DMS53 treated with DMSO at 0.1 percent for 48 hours (cell line): ENCODE results near the gene KRTAP5-10.
"Not testable (repeated sequence)": the region's sequence is repeated elsewhere in the genome, so short reads cannot be mapped to it uniquely, and the experiment has no call there.

Source experiments
- DNase-seq: peaks from one replicate; lab custom pipeline; 2025; ENCODE audit not compliant: unreplicated experiment; lab: John Stamatoyannopoulos, UW

Gene KRTAP5-10

DNA sequence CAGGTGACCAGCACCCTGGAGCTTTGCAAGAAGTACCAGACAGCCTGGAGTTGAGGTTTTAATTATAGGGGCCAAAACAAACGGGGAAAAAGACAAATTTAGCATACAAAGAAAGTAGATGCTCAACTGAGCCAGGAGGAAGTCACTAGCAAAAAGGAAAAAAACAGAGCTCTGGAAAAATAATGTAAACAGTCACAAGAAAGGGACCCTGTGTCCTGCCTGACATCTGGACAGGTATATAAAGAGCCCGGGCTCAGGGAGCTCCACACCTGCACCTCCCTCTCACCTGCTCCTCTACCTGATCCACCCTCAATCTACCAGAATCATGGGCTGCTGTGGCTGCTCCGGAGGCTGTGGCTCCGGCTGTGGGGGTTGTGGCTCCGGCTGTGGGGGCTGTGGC, at the start of gene KRTAP5-10:
KRTAP5-10 (plus strand) TSS at position 301 of the 400 bp plus-strand sequence; CDS start at position 326, 25 bp downstream.
- peak; percentile 53 for DNase-seq

DNA sequence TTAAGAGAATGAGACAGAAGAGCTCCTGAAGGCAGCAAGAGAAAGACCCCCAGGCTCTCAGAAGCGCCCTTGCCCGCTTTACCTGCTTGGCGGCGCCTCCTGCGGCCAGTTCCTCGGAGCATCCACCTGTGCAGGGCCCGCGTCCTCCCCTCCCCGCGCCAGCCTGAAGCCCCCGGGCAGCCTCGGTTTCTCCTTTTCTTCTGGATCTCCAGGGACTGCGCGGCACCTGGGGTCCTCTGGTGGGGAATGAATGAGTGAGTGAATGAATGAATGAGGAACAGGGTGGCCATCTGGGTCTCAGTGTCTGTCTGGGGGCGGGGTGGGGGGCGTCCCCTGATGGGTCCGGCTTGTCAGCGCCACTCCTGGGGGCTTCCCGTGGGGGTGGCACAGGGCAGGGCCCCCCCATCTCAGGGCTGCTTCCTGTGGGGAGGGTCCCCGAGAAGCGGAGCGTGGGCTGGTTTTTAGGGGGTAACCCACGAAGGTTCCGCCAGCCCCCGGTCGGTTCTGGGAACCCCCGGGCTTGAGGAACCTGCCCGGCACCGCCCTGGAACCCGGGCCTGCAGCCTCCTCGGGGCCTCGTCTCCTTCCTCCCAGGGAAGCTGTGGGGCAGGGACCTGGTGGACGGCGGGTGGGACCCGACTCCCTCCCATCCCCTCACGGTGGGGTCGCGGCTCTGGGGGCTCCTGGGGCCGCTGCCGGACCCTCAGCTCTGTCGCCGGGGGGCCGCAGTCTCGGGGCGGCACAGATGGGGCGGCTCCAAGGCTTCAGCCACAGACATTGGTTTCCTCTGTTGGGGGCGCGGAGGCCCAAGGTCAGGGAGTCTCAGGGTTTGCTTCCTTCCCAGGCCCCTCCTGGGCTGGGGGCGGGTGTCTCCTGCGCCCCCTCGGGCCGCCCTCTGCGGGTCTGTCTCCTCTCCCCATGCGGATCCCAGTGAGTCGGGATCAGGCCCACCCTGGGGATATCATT, 46.6 kb upstream of the KRTAP5-10 start:
- DNase-seq = no peak

DNA sequence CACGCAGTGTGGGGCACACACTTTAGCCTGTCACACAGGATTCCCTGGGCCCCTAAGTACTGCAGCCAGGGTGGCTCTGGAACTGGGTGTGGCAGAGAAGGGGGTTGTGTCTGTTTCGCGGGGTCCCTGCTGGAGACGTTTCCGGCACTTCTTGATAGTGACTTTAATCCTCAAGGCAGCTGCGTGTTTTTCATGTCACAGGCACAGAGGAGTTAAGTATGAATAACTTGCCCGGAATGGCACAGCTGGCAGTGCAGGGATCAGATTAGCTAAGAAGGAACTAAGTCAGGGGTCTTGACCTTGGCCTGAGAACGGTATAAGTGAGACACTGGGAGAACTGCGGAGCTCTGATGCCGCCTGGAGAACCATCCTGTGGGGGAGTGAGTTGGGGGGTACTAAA, 45.8 kb upstream of the KRTAP5-10 start:
- DNase-seq = no peak

- peak; percentile 81 for DNase-seq
Observed at GRCh38 chr11:71525188-71525937, 40.0 kb upstream of the KRTAP5-10 start.

- no peak for DNase-seq
Observed at GRCh38 chr11:71525938-71526495, 39.3 kb upstream of the KRTAP5-10 start.

- DNase-seq = peak; percentile 15
Observed at GRCh38 chr11:71526796-71527575, 38.4 kb upstream of the KRTAP5-10 start, which contains the start of gene KRTAP5-7. TSS of gene KRTAP5-7 (plus strand) at chr11:71527267. CDS start at chr11:71527301, 34 bp downstream.

DNA sequence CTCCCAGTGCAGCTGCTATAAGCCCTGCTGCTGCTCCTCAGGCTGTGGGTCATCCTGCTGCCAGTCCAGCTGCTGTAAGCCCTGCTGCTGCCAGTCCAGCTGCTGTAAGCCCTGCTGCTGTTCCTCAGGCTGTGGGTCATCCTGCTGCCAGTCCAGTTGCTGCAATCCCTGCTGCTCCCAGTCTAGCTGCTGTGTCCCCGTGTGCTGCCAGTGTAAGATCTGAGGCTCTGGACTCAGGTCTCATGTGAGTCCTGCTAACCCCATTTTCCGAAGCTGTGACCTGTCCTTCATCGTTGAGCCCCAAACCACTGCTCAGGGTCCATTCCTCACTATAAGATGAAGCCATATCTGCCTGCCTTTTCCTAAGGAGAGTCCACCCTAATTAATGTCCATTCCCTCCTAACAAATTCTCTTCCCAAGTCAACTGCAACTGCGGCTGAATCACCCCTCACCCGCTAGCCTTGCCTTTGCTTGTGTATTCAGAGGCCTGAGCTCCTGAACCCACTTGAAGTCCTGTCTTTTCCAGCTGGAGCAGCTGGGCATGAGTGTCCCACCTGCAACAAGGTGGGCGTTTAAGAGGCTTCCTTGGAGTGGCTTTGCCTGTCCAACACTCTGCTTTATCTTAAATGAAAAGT, 37.7 kb upstream of the KRTAP5-10 start:
- no peak for DNase-seq

DNA sequence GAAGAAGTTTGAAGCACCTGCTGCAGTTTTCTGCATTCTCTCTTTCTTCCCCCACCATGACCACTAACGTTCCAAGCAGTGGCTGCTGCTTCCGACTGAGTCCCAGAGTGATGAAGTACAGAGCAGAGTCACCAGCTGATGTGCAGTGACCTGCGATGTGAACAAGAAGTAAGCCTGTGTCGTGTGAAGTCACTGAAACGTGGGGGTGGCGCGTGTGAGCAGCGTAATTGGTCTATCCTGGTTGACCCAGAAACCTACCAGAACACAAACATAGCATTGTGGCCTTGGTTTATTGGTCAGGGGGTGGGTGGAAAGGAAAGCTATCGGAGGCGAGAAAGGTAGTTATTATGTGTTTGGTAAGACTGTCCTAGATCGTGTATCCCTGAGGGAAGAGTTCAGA, 34.8 kb upstream of the KRTAP5-10 start:
- DNase-seq = no peak

DNA sequence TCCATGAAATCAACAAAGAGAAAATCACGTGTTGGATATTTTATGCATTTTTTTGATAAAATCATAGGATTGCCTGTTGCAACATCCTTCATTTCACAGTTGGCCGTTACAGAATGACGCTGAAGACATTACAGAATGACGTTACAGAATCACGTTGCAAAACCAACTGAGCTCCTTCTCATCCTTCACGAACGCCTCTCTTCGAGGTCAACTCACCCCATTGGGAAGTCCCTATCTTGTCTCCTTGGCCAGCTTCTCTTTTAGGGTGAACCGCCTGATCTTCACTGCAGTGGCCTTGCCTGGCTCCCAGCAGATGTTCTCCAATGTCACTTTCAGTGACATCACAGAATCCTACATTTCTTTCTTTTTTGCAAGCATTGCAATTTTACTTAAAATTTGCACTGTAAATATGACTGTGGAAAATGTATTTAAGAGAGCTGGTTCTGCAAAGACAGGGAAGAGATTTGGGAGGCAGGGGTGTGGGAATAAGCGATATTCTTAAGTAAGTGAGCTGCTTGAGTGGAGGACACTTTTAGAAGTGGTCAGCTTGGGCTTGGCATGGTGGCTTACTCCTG, 33.2 kb upstream of the KRTAP5-10 start:
- DNase-seq = no peak

DNA sequence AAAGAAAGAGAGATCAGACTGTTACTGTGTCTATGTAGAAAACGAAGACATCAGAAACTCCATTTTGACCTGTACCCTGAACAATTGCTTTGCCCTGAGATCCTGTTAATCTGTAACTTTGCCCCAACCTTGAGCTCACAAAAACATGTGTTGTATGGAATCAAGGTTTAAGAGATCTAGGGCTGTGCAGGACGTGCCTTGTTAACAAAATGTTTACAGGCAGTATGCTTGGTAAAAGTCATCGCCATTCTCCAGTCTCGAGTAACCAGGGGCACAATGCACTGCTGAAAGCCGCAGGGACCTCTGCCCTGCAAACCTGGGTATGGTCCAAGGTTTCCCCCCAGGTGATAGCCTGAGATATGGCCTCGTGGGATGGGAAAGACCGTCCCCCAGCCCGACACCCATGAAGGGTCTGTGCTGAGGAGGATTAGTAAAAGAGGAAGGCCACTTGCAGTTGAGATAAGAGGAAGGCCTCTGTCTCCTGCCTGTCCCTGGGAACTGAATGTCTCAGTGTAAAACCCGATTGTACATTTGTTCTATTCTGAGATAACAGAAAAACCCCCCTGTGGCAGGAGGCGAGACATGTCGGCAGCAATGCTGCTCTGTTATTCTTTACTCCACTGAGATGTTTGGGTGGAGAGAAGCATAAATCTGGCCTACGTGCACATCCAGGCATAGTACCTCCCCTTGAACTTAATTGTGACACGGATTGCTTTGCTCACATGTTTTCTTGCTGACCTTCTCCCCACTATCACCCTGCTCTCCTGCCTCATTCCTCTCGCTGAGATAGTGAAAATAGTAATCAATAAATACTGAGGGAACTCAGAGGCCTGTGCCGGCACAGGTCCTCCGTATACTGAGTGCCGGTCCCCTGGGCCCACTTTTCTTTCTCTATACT, 30.4 kb upstream of the KRTAP5-10 start:
- not testable (repeated sequence) for DNase-seq

GRCh38 chr11:71535825-71536224, 29.5 kb upstream of the KRTAP5-10 start:
- no peak for DNase-seq

DNA sequence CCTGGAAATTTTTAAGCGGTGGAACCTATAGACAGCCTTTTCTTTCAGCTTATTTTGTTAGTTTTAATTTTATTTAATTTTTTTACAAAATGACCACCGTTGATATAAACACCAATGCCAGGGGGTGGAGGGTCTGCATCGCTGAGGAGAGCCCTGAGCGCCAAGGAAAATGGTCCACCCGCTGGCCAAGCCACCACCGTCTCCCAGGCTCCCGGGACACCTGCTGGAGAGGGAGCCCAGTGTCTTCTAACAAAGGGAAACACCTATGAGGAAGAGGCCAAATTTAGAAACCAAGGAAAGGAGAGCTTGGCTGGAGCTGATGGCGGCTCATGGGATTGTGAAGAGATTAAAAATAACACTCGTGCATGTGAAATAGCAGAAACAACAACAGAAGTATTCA, 27.8 kb upstream of the KRTAP5-10 start:
- DNase-seq = no peak

- DNase-seq = not testable (repeated sequence)
Observed at GRCh38 chr11:71537977-71538665, 27.2 kb upstream of the KRTAP5-10 start, which contains the start of gene KRTAP5-8. TSS of gene KRTAP5-8 (plus strand) at chr11:71538025. CDS start at chr11:71538056, 31 bp downstream.

GRCh38 chr11:71538666-71538990, 26.7 kb upstream of the KRTAP5-10 start:
- DNase-seq = no peak

DNA sequence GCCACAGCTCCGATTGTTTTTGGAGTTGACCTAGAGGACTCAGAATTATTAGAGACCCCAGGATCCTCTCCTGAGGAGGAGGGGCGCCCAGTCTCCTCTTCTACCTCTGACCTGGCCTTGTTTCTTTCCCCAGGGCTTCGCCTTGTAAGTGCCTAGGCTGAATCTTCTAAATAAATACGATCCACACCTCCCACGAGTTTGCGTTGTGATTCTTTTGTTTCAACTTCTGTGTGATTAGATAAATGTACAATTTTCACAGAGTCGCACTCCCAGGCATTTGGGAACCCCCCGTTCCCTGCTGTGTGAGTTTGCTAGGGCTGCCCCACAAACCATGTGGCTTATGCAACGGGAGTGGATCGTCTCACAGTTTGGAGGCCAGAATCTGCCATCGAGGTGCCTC, 26.3 kb upstream of the KRTAP5-10 start:
- DNase-seq = no peak

- not testable (repeated sequence) for DNase-seq
Observed at GRCh38 chr11:71539971-71540370, 25.4 kb upstream of the KRTAP5-10 start.

- not testable (repeated sequence) for DNase-seq
Observed at GRCh38 chr11:71540521-71541304, 24.6 kb upstream of the KRTAP5-10 start.
